Activated T-cell treated with anti-CD3 and anti-CD28 coated beads, Interleukin-2, amount 50 U/mL, for 48 hours (primary cell): Measurements from ENCODE around the gene PDGFC.

Experiments used
- DNase-seq, 2 experiments: peaks; one replicate each; pipeline ENCODE4 v3.0.0-alpha.2; 2020

The PDGFC gene

GRCh38 chr4:156732634-156733033, 239.0 kb downstream of the PDGFC start:
- no peak for DNase-seq

GRCh38 chr4:156729416-156729815, 242.2 kb downstream of the PDGFC start:
- no peak for DNase-seq

GRCh38 chr4:156725257-156725656, 246.3 kb downstream of the PDGFC start:
- DNase-seq, result no peak

- DNase-seq, result no peak
These were observed 247.5 kb downstream of the PDGFC start for GRCh38 chr4:156723951-156724668.

GRCh38 chr4:156718226-156718625, 253.4 kb downstream of the PDGFC start:
- DNase-seq, result no peak

GRCh38 chr4:156711193-156711590, 260.4 kb downstream of the PDGFC start:
- DNase-seq, result no peak
